Prostate gland (tissue), 2 donors: ENCODE data around the gene TREML1. TPM values are rescaled to one million over a fixed set of nuclear protein-coding genes. Genes with fewer than 3 reads are reported as not detected.

Experiments
- DNase-seq: peaks from one replicate; pipeline ENCODE4 v3.0.0-alpha.2; 2019; ENCODE audit warnings: low spot score
- H3K27ac ChIP-seq, 2 donors: fragments of 200-600 bp; sonication (generic); 2 replicates each; pipeline ENCODE4 v1.5.1; 2017 to 2019
- H3K27me3 ChIP-seq: fragments of 200-600 bp; sonication (generic); replicated peaks from 2 replicates; pipeline ENCODE4 v1.5.1; 2019; ENCODE audit not compliant: insufficient read depth
- H3K36me3 ChIP-seq, 2 donors: fragments of 200-600 bp; sonication (generic); 1 replicate in 1 of 2; 2 replicates in 1 of 2; pipeline versions ENCODE4 v1.5.1 to v1.8.1; 2017 to 2019
- H3K4me1 ChIP-seq: fragments of 200-600 bp; sonication (generic); replicated peaks from 2 replicates; pipeline ENCODE4 v1.5.1; 2019
- H3K4me3 ChIP-seq, 2 donors: fragments of 200-600 bp; sonication (generic); 2 replicates each; pipeline ENCODE4 v1.5.1; 2017 to 2019
- H3K9me3 ChIP-seq: fragments of 200-600 bp; sonication (generic); 2 replicates; pipeline ENCODE4 v1.5.1; 2017
- POLR2A ChIP-seq: fragments of 450-650 bp; IDR thresholded peaks from one replicate; pipeline ENCODE4 v1.6.1; 2016; ENCODE audit warnings: antibody characterized with exemption, mild to moderate bottlenecking
- POLR2AphosphoS5 ChIP-seq: sonication (generic); formaldehyde crosslinking; IDR thresholded peaks from one replicate; pipeline ENCODE4 v1.6.1; 2017; ENCODE audit warnings: antibody characterized with exemption
- WGBS: methylation state at CpG from one replicate; pipeline ENCODE4 v1.1.5; 2018; 5-methylcytosine and 5-hydroxymethylcytosine counted together
- intact Hi-C: fragments of 100-400 bp; cut with DNase I; formaldehyde crosslinking; loops from one replicate; pipeline ENCODE4 v1.14.2; 2022
- total RNA-seq, 2 donors: library from RNA; depleted of rRNA; stranded (reverse); fragments of >200 nt; gene quantifications; one replicate each; pipeline ENCODE4 v1.1.0, GENCODE V29; 2016
- TF ChIP-seq, protein P1 (sequence below), 4 experiments: fragments of 200-600 bp in 2 of 4; fragments of 450-650 bp in 2 of 4; sonication (generic) in 2 of 4; IDR thresholded peaks; 1 replicate in 3 of 4; 2 replicates in 1 of 4; pipeline ENCODE4 v1.5.1; 2016 to 2019; ENCODE audit warnings: antibody characterized with exemption in 4 of 4, mild to moderate bottlenecking in 2 of 4, moderate library complexity in 2 of 4

Gene TREML1
- total RNA-seq, 2 donors from 2014 or later: not detected

DNA sequence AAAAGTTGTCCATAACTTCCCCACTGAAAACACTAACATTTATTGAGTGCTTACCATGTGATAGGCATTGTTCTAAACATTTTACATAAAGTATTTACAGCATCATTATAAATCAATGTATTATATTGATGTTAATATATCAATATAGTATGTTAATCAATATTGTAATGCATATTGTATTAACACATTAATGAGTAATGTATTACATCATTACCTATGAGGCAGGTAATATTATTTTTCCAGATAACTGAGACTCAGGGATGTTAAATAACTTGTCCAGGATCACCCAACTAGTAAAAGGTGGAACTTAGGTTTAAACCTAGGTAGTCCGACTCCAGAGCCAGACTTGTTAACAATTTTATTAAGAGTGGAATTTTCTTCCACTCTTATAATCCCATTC, 20.9 kb upstream of the TREML1 start:
- no peaks in the 10 kb centered on the region for H3K4me1 ChIP-seq
- H3K4me3 ChIP-seq: no peak overlapping the region
- no peaks in the 10 kb centered on the region for H3K9me3 ChIP-seq
- intact Hi-C loops: no loop called here
- TF ChIP-seq, protein P1, sequence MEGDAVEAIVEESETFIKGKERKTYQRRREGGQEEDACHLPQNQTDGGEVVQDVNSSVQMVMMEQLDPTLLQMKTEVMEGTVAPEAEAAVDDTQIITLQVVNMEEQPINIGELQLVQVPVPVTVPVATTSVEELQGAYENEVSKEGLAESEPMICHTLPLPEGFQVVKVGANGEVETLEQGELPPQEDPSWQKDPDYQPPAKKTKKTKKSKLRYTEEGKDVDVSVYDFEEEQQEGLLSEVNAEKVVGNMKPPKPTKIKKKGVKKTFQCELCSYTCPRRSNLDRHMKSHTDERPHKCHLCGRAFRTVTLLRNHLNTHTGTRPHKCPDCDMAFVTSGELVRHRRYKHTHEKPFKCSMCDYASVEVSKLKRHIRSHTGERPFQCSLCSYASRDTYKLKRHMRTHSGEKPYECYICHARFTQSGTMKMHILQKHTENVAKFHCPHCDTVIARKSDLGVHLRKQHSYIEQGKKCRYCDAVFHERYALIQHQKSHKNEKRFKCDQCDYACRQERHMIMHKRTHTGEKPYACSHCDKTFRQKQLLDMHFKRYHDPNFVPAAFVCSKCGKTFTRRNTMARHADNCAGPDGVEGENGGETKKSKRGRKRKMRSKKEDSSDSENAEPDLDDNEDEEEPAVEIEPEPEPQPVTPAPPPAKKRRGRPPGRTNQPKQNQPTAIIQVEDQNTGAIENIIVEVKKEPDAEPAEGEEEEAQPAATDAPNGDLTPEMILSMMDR (IDR thresholded peaks at IDR 0.05): no peak
- TF ChIP-seq POLR2A: no peak
- no peak for TF ChIP-seq POLR2AphosphoS5
- no peaks in the 10 kb centered on the region for H3K36me3 ChIP-seq
- 86% methylated on average over 1 of the region's 1 CpG for WGBS
- no peaks in the 10 kb centered on the region for H3K27me3 ChIP-seq
- DNase-seq: no peak
- no peak overlapping the region for H3K27ac ChIP-seq

DNA sequence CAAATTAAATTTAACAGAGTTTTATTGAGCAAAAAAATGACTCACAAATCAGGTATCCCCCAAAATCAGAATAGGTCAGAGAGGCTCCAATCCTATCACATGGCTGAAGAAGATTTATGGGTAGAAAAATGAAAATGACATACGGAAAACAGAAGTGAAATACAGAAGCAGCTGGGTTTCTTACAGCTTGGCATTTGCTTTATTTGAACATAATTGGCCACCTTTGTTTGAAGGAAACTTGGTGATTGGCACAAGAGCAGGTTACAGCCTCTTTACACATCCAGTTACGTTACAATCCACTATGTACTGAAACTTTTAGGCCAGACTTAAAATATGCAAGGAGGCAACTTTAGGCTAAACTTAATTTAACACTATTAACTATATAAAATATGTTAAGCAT, 20.5 kb upstream of the TREML1 start:
- no peak overlapping the region for H3K27ac ChIP-seq
- no peaks in the 10 kb centered on the region for H3K4me1 ChIP-seq
- H3K4me3 ChIP-seq: no peak overlapping the region
- no peaks in the 10 kb centered on the region for H3K36me3 ChIP-seq
- H3K27me3 ChIP-seq: no peaks in the 10 kb centered on the region
- 62% methylated on average over 2 of the region's 2 CpGs for WGBS
- DNase-seq: no peak
- intact Hi-C loops: no loop called here
- TF ChIP-seq, protein P1 (IDR thresholded peaks at IDR 0.05): no peak
- TF ChIP-seq POLR2A: no peak
- no peak for TF ChIP-seq POLR2AphosphoS5
- H3K9me3 ChIP-seq: no peaks in the 10 kb centered on the region

DNA sequence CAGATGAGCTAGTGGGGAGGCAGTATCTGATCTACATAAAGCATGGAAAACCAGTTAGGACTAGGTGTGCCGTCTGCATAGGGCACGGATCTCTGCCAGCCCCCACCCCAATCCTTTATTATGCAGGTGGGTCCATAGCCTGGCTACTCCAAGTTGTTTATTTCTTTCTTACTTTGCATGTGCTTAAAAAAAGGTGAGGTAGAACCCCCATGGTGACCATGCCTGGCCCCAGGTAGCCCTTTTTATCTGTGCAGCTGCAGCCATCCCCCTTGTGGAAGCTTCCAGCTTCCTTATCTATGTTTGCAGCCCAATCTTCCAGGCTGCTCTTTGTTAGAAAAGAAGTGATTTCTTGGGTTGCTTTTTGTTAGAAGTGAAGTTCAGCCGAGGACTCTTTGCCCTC, 17.8 kb upstream of the TREML1 start:
- H3K4me3 ChIP-seq: no peak overlapping the region
- no peaks in the 10 kb centered on the region for H3K27me3 ChIP-seq
- H3K27ac ChIP-seq: no peak overlapping the region
- intact Hi-C loops: no loop called here
- H3K9me3 ChIP-seq: no peaks in the 10 kb centered on the region
- no peaks in the 10 kb centered on the region for H3K36me3 ChIP-seq
- no peaks in the 10 kb centered on the region for H3K4me1 ChIP-seq
- WGBS: 44% methylated on average over 3 of the region's 3 CpGs
- no peak for DNase-seq
- TF ChIP-seq POLR2AphosphoS5: no peak
- TF ChIP-seq, protein P1 (IDR thresholded peaks at IDR 0.05): no peak
- TF ChIP-seq POLR2A: no peak

DNA sequence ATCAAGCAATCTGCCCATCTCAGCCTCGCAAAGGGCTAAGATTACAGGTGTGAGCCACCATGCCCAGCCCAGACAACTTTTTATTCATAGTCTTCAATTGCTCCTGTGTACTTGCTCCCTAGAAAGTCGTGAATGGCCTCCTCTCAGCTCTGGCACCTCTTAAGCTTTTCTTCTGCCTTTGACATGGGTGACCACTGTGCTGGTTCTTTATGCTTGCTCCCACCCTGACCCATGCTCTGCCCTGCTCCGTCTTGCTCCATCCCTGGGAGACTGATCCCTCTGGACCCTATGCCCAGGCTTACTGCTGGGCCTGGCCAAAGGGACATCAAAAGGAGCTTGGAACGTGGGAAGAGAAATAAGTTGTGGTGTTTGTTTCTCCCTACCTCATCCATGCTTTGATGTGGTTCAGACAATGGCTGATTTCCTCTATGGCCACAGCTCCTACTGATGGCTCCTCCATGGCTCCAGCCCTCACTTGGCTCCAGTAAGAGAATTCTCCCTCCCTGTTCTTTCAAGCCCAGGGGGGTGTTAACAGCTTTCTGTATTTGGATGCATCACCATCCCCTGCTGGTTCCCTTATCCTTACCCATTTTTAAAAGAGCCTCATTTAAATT, 16.5 kb upstream of the TREML1 start:
- H3K27ac ChIP-seq: no peak overlapping the region
- 70% methylated on average over 4 of the region's 4 CpGs for WGBS
- DNase-seq: no peak
- no peaks in the 10 kb centered on the region for H3K36me3 ChIP-seq
- no peaks in the 10 kb centered on the region for H3K9me3 ChIP-seq
- TF ChIP-seq POLR2A (no peak), POLR2AphosphoS5 (no peak)
- TF ChIP-seq, protein P1 (IDR thresholded peaks at IDR 0.05): no peak
- H3K4me3 ChIP-seq: no peak overlapping the region
- intact Hi-C loops: no loop called here
- no peaks in the 10 kb centered on the region for H3K4me1 ChIP-seq
- no peaks in the 10 kb centered on the region for H3K27me3 ChIP-seq

DNA sequence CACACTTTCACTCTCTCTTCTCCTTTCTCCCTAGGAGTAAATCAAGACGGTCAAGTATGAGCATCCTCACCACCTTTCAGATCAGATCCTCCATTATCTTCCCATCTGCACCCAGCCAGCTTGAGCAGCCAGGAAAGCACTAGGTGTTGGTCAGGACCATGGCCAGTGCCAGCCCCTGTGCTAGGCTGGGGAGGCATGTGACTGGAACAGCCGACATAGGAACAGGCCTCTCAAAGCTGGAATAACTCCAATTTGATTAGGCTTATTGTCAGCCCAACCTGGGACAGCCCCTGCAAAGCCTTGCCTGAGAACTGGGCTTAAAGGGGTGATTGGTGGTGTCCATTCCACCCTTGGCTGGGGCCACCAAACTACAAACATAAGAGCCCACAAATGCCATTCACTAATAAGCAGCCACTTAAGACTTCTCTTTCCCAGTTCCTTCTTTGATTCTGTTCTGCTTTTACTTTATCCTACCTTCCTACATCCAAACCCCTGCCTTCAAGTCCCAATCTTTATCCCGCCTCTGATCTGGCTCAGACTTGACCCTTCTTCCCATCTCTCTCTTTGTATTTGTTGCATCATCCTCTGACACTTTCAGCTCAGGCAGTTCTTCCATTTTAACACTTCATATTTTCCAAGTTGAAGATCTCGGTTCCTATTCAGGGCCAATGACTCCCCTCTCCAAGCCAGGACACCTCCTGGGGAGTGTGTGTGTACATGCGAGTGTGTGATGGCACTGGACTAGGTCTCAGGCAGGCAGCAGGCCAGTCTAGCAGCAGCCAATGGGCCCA, 13.2 kb upstream of the TREML1 start:
- DNase-seq: no peak
- intact Hi-C loops: no loop called here
- WGBS: 61% methylated on average over 5 of the region's 5 CpGs

More for the DNA sequence above, 13.2 kb upstream of the TREML1 start:
- Histone ChIP-seq H3K27ac (no peak overlapping the region), H3K4me1 (no peaks in the 10 kb centered on the region), H3K27me3 (no peaks in the 10 kb centered on the region), H3K4me3 (no peak overlapping the region), H3K36me3 (no peaks in the 10 kb centered on the region), H3K9me3 (no peaks in the 10 kb centered on the region)
- no peak for TF ChIP-seq POLR2A
- no peak for TF ChIP-seq POLR2AphosphoS5
- TF ChIP-seq, protein P1 (IDR thresholded peaks at IDR 0.05): no peak
